Neuronal stem cell (in vitro differentiated cells): ENCODE measurements around the gene FBXO17.
A peak's percentile ranks its signal among the peaks of the same experiment; 100 is the strongest.

Experiments
- DNase-seq: peaks from one replicate; pipeline ENCODE4 v3.0.0-alpha.2; 2013; ENCODE audit warnings: low spot score
- H2AFZ ChIP-seq: one replicate; pipeline ENCODE4 v1.6.1; 2013; ENCODE audit warnings: mild to moderate bottlenecking, low read length, inconsistent platforms
- H2AK5ac ChIP-seq: 2 replicates; pipeline ENCODE4 v1.6.1; 2013; ENCODE audit warnings: low read depth, mild to moderate bottlenecking, inconsistent platforms, low read length, moderate library complexity, mixed read lengths
- H2BK120ac ChIP-seq: 2 replicates; pipeline ENCODE4 v1.6.1; 2013; ENCODE audit warnings: low read depth, mild to moderate bottlenecking, inconsistent platforms, low read length, moderate library complexity, mixed read lengths
- H2BK12ac ChIP-seq: one replicate; pipeline ENCODE4 v1.6.1; 2013; ENCODE audit warnings: low read length, inconsistent platforms
- H2BK15ac ChIP-seq: 2 replicates; pipeline ENCODE4 v1.6.1; 2013; ENCODE audit warnings: mild to moderate bottlenecking, low read length, inconsistent platforms, mixed read lengths
- H2BK5ac ChIP-seq: one replicate; pipeline ENCODE4 v1.6.1; 2013; ENCODE audit warnings: inconsistent platforms, mild to moderate bottlenecking, low read length, moderate library complexity
- H3K14ac ChIP-seq: one replicate; pipeline ENCODE4 v1.6.1; 2013; ENCODE audit warnings: low read length, inconsistent platforms
- H3K18ac ChIP-seq: 2 replicates; pipeline ENCODE4 v1.6.1; 2013; ENCODE audit warnings: low read length, inconsistent platforms
- H3K23ac ChIP-seq: 2 replicates; pipeline ENCODE4 v1.6.1; 2013; ENCODE audit warnings: low read depth, mild to moderate bottlenecking, mixed read lengths, low read length, inconsistent platforms; ENCODE audit not compliant: poor library complexity
- H3K27ac ChIP-seq: replicated peaks from 3 replicates; pipeline ENCODE4 v1.5.1; 2013; ENCODE audit warnings: low read length, inconsistent platforms
- H3K27me3 ChIP-seq, 3 experiments: 2 replicates each; pipeline ENCODE4 v1.6.1; 2013; ENCODE audit warnings: low read length in 3 of 3, mild to moderate bottlenecking in 2 of 3, inconsistent platforms in 1 of 3, low read depth in 1 of 3, mixed read lengths in 1 of 3, moderate library complexity in 1 of 3; ENCODE audit not compliant: control insufficient read depth in 3 of 3, insufficient read depth in 3 of 3
- H3K36me3 ChIP-seq, 2 donors: replicated peaks in 1 of 2; 2 replicates each; pipeline ENCODE4 v1.6.1; 2013; ENCODE audit warnings: low read length in 2 of 2; ENCODE audit not compliant: control insufficient read depth in 2 of 2, insufficient read depth in 2 of 2
- H3K4ac ChIP-seq: 2 replicates; pipeline ENCODE4 v1.6.1; 2013; ENCODE audit warnings: inconsistent platforms, mild to moderate bottlenecking, low read length, moderate library complexity
- H3K4me1 ChIP-seq, 2 donors: 1 replicate in 1 of 2; 2 replicates in 1 of 2; pipeline ENCODE4 v1.6.1; 2013; ENCODE audit warnings: low read length in 2 of 2, low read depth in 1 of 2; ENCODE audit not compliant: control insufficient read depth in 2 of 2, insufficient read depth in 1 of 2
- H3K4me2 ChIP-seq: one replicate; pipeline ENCODE4 v1.6.1; 2013; ENCODE audit warnings: mild to moderate bottlenecking, low read length, inconsistent platforms; ENCODE audit not compliant: insufficient read depth, poor library complexity, severe bottlenecking
- H3K4me3 ChIP-seq, 2 donors: 2 replicates each; pipeline ENCODE4 v1.5.1; 2013; ENCODE audit warnings: low read length in 2 of 2, mild to moderate bottlenecking in 2 of 2, inconsistent platforms in 1 of 2, moderate library complexity in 1 of 2
- H3K79me1 ChIP-seq: one replicate; pipeline ENCODE4 v1.6.1; 2013; ENCODE audit warnings: low read depth, mild to moderate bottlenecking, inconsistent platforms, low read length, moderate library complexity
- H3K9ac ChIP-seq: one replicate; pipeline ENCODE4 v1.6.1; 2013; ENCODE audit warnings: mild to moderate bottlenecking, low read depth, low read length, inconsistent platforms; ENCODE audit not compliant: poor library complexity
- H3K9me3 ChIP-seq, 2 donors: replicated peaks in 1 of 2; 2 replicates each; pipeline versions ENCODE3 to v1.6.1; 2013; ENCODE audit warnings: low read length in 2 of 2, mild to moderate bottlenecking in 2 of 2, inconsistent platforms in 1 of 2, low read depth in 1 of 2, mixed read lengths in 1 of 2, moderate library complexity in 1 of 2; ENCODE audit not compliant: control insufficient read depth in 2 of 2, insufficient read depth in 1 of 2
- H4K8ac ChIP-seq: one replicate; pipeline ENCODE4 v1.6.1; 2013; ENCODE audit warnings: low read depth, mild to moderate bottlenecking, inconsistent platforms, low read length, moderate library complexity
- H4K91ac ChIP-seq: one replicate; pipeline ENCODE4 v1.6.1; 2013; ENCODE audit warnings: low read length, low read depth, mild to moderate bottlenecking, inconsistent platforms; ENCODE audit not compliant: poor library complexity
- WGBS, 2 donors: extraction: QIAGEN DNeasy Blood & Tissue Kit; methylation state at CpG; one replicate each; pipeline ENCODE4 v1.1.7; 2013; ENCODE audit warnings: missing lambda C conversion rate in 2 of 2, mixed read lengths in 1 of 2; ENCODE audit not compliant: insufficient read length in 2 of 2, insufficient replicate concordance in 1 of 2; ENCODE audit errors: extremely low coverage in 2 of 2; 5-methylcytosine and 5-hydroxymethylcytosine counted together

FBXO17 gene

GRCh38 chr19:38985262-38985661, 9.7 kb upstream of the FBXO17 start:
- Histone ChIP-seq H3K9me3 (peaks cover 0 to 5% of the 10 kb centered on the region in 2 donors), H3K18ac (no peak overlapping the region), H3K4me3 (no peak overlapping the region), H4K91ac (no peak overlapping the region), H3K9ac (no peak overlapping the region), H3K36me3 (no peaks in the 10 kb centered on the region), H3K27me3 (no peaks in the 10 kb centered on the region), H4K8ac (no peak overlapping the region), H2BK15ac (no peak overlapping the region), H2BK120ac (no peak overlapping the region), H3K4me2 (no peak overlapping the region), H2BK5ac (no peak overlapping the region), H3K27ac (no peak overlapping the region), H2BK12ac (no peak overlapping the region), H3K4ac (no peak overlapping the region), H3K23ac (no peak overlapping the region), H3K14ac (no peak overlapping the region), H3K4me1 (peaks cover 0 to 5% of the 10 kb centered on the region in 2 donors), H2AFZ (no peak overlapping the region), H3K79me1 (peaks cover 1% of the 10 kb centered on the region), H2AK5ac (no peak overlapping the region)
- no CpG with 5 or more reads among the region's 1 CpG for WGBS, 2 donors
- no peak for DNase-seq

- Histone ChIP-seq H2BK5ac (no peak overlapping the region), H3K18ac (peak overlapping the region; percentile 84), H2BK12ac (no peak overlapping the region), H3K9ac (peak overlapping the region; percentile 39), H3K4me3 (peak overlapping the region in 1 of 2 donors; percentile 7), H2AFZ (no peak overlapping the region), H3K27ac (no peak overlapping the region), H4K91ac (no peak overlapping the region), H3K14ac (peak overlapping the region; percentile 11), H4K8ac (no peak overlapping the region), H3K4ac (no peak overlapping the region), H3K36me3 (no peaks in the 10 kb centered on the region), H3K9me3 (peaks cover 0 to 5% of the 10 kb centered on the region in 2 donors), H3K27me3 (peaks cover 0 to 15% (median 0%) of the 10 kb centered on the region in 3 experiments), H3K4me2 (no peak overlapping the region), H2BK120ac (no peak overlapping the region), H3K79me1 (peaks cover 1% of the 10 kb centered on the region), H2AK5ac (peak overlapping the region; percentile 27), H2BK15ac (peak overlapping the region; percentile 3), H3K4me1 (peaks cover 0 to 6% of the 10 kb centered on the region in 2 donors), H3K23ac (peak overlapping the region; percentile 25)
- no CpG with 5 or more reads among the region's 10 CpGs for WGBS, 2 donors
- DNase-seq = no peak
Measured at GRCh38 chr19:38980583-38981374, 5.2 kb upstream of the FBXO17 start.

DNA sequence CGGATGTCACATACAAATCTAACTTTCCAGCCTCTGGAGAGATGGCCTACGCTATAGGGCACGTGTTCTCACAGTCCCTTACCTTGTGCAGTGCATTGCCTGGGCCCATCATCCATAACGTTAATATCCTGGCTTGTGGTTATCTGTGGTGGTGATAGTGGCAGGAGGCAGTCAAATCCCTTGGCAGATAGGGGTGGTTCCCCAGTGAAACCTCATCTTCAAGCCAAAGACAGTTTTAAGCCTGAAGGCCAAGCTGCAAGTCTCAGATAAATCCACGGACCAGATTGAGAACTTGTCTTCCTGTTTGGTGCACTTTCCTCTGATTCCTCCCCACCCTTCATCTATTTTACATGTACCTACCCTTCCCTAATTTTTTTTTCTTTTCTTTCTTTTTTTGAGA, 4.3 kb upstream of the FBXO17 start:
- H3K4me1 ChIP-seq = peaks cover 0 to 6% of the 10 kb centered on the region in 2 donors
- H2BK15ac ChIP-seq = no peak overlapping the region
- no peak overlapping the region for H2BK12ac ChIP-seq
- no peak overlapping the region for H2BK120ac ChIP-seq
- H3K14ac ChIP-seq = no peak overlapping the region
- H3K4ac ChIP-seq = no peak overlapping the region
- no peak overlapping the region for H3K23ac ChIP-seq
- no peak overlapping the region for H2BK5ac ChIP-seq
- H4K91ac ChIP-seq = no peak overlapping the region
- H3K36me3 ChIP-seq = no peaks in the 10 kb centered on the region
- H2AK5ac ChIP-seq = no peak overlapping the region
- no peak overlapping the region for H3K9ac ChIP-seq
- no peak overlapping the region for H4K8ac ChIP-seq
- H3K18ac ChIP-seq = no peak overlapping the region
- H3K27ac ChIP-seq = no peak overlapping the region
- H3K4me2 ChIP-seq = no peak overlapping the region
- no peak overlapping the region for H2AFZ ChIP-seq
- H3K27me3 ChIP-seq = peaks cover 0 to 23% (median 0%) of the 10 kb centered on the region in 3 experiments
- no peak overlapping the region for H3K4me3 ChIP-seq
- DNase-seq = no peak
- peaks cover 1% of the 10 kb centered on the region for H3K79me1 ChIP-seq
- WGBS, 2 donors = no CpG with 5 or more reads among the region's 5 CpGs
- peaks cover 0 to 5% of the 10 kb centered on the region in 2 donors for H3K9me3 ChIP-seq

GRCh38 chr19:38978326-38978689, 2.8 kb upstream of the FBXO17 start:
- Histone ChIP-seq H2BK12ac (no peak overlapping the region), H3K23ac (no peak overlapping the region), H3K9ac (no peak overlapping the region), H3K27ac (no peak overlapping the region), H2BK15ac (no peak overlapping the region), H2BK5ac (no peak overlapping the region), H3K4me2 (no peak overlapping the region), H3K27me3 (peaks cover 0 to 30% (median 0%) of the 10 kb centered on the region in 3 experiments), H4K8ac (no peak overlapping the region), H3K18ac (no peak overlapping the region), H4K91ac (no peak overlapping the region), H3K36me3 (no peaks in the 10 kb centered on the region), H3K4me3 (no peak overlapping the region), H2BK120ac (no peak overlapping the region), H3K4me1 (peaks cover 0 to 6% of the 10 kb centered on the region in 2 donors), H3K9me3 (peaks cover 0 to 5% of the 10 kb centered on the region in 2 donors), H3K4ac (no peak overlapping the region), H2AFZ (no peak overlapping the region), H3K79me1 (peaks cover 1% of the 10 kb centered on the region), H2AK5ac (no peak overlapping the region), H3K14ac (no peak overlapping the region)
- no CpG with 5 or more reads among the region's 3 CpGs for WGBS, 2 donors
- no peak for DNase-seq
